Heart left ventricle (tissue), 16 donors: ENCODE data around the gene ADGRV1. TPM values are rescaled to one million over a fixed set of nuclear protein-coding genes. Genes with fewer than 3 reads are reported as not detected.

ENCODE experiments used
- ATAC-seq, 4 donors: fragments of 200-7000 bp; cut with Tn5 transposase; one replicate each; pipeline ENCODE4 v1.9.1; 2020 to 2022; ENCODE audit warnings: moderate library complexity in 4 of 4, mild to moderate bottlenecking in 3 of 4, moderate number of reproducible peaks in 1 of 4
- DNase-seq, 5 donors: peaks; one replicate each; pipeline ENCODE4 v3.0.0-alpha.2; 2020
- H3K27ac ChIP-seq, 12 donors: fragments of 200-600 bp; sonication (generic) in 4 of 12; one replicate each; pipeline versions ENCODE4 v1.5.0 to v1.8.0; 2016 to 2022; ENCODE audit warnings: mild to moderate bottlenecking in 2 of 12
- H3K27me3 ChIP-seq, 9 donors: fragments of 200-600 bp; sonication (generic) in 2 of 9; one replicate each; pipeline versions ENCODE4 v1.5.1 to v1.8.0; 2016 to 2022; ENCODE audit warnings: mild to moderate bottlenecking in 3 of 9
- H3K36me3 ChIP-seq, 9 donors: fragments of 200-600 bp; sonication (generic) in 2 of 9; one replicate each; pipeline versions ENCODE4 v1.5.0 to v1.8.0; 2018 to 2022; ENCODE audit warnings: mild to moderate bottlenecking in 2 of 9
- H3K4me1 ChIP-seq, 12 donors: fragments of 200-600 bp; sonication (generic) in 4 of 12; one replicate each; pipeline versions ENCODE4 v1.5.0 to v1.8.0; 2016 to 2022; ENCODE audit warnings: mild to moderate bottlenecking in 3 of 12
- H3K4me3 ChIP-seq, 12 donors: fragments of 200-600 bp; sonication (generic) in 4 of 12; one replicate each; pipeline versions ENCODE4 v1.5.0 to v1.8.0; 2017 to 2022; ENCODE audit warnings: mild to moderate bottlenecking in 9 of 12, moderate library complexity in 4 of 12
- H3K9me3 ChIP-seq, 12 donors: fragments of 200-600 bp; sonication (generic) in 4 of 12; one replicate each; pipeline versions ENCODE4 v1.5.0 to v1.8.0; 2016 to 2022; ENCODE audit warnings: mild to moderate bottlenecking in 1 of 12
- CTCF ChIP-seq, 12 donors: fragments of 200-600 bp; sonication (generic) in 4 of 12; IDR thresholded peaks; one replicate each; pipeline versions ENCODE4 v1.5.0 to v1.8.0; 2018 to 2022; ENCODE audit warnings: antibody characterized with exemption in 12 of 12, mild to moderate bottlenecking in 5 of 12
- POLR2A ChIP-seq, 2 donors: fragments of 450-650 bp; IDR thresholded peaks; one replicate each; pipeline ENCODE4 v1.6.1; 2017; ENCODE audit warnings: antibody characterized with exemption in 2 of 2, mild to moderate bottlenecking in 2 of 2, moderate library complexity in 2 of 2
- WGBS, 4 donors: extraction: QIAGEN DNeasy Blood & Tissue Kit in 2 of 4; methylation state at CpG; one replicate each; pipeline versions ENCODE4 v1.1.5 to v1.1.7; 2013 to 2018; 5-methylcytosine and 5-hydroxymethylcytosine counted together
- intact Hi-C, 10 donors: fragments of 100-400 bp; cut with DNase I; formaldehyde crosslinking; loops; one replicate each; pipeline versions ENCODE4 v1.11.1 to v1.14.2; 2022
- polyA plus RNA-seq, 2 donors: library from polyadenylated mRNA; stranded (reverse); fragments of 200-250 nt; gene quantifications; one replicate each; pipeline ENCODE4 v1.2.3, GENCODE V29; 2013
- total RNA-seq, 9 donors: library from RNA; depleted of rRNA in 2 of 9; stranded (reverse); fragments of >200 nt in 2 of 9; fragmentation: NEBNext Ultra II Directional in 3 of 9; extraction: Animal tissue kit (Norgen Biotek cat#: 25700) in 3 of 9; gene quantifications; one replicate each; pipeline versions ENCODE4 v1.1.0 to v1.2.4, GENCODE V29; 2016 to 2023
- donor health status: ischemic (EF 13 %, LVEDD 7.1; RV severe dilation, severe dysfunction).
- donor health status: healthy with polysubstance abuse.
- donor health status: DM: no; HTN: yes; CAD: no.
- donor health status: DM: no; HTN: no; CAD: no.
- donor health status: ischemic (EF 25% LVEDD 6.9; RV normal size, moderate dysfunction).
- donor health status: ischemic (EF 25% LVEDD 5.7; RV mildly dilated, moderate dysfunction).
- donor health status: healthy.
- donor health status: DM: yes; HTN: yes; CAD: no.
- donor health status: ischemic (EF 35%, LVEDD 5.7; RV mildly dilated, moderate dysfunction).
- donor health status: nonischemic (EF 11% LVEDD 7.7; RV severe dilation, severe dysfunction).
- donor health status: DM: yes; HTN: yes; CAD: no.
- donor health status: PGD.
- donor health status: ischemic (EF 29% LVEDD 5.4; RV normal size, mild dysfunction).
- donor health status: nonischemic (EF 23%, LVEDD 6.1; RV moderate dilation, normal function).

The ADGRV1 gene
- total and polyA plus RNA-seq, 11 donors: 0.25 to 0.29 TPM; not detected in 9

- no peak for ATAC-seq
- H3K4me3 ChIP-seq: no peak overlapping the region
- intact Hi-C loops: no loop called here
Observed at GRCh38 chr5:91016322-91016721, 457.7 kb downstream of the ADGRV1 start.

GRCh38 chr5:91016954-91017700 lies 458.5 kb downstream of the ADGRV1 start:
- Histone ChIP-seq H3K4me3 (no peak overlapping the region), H3K4me1 (no peaks in the 10 kb centered on the region), H3K27me3 (no peaks in the 10 kb centered on the region), H3K9me3 (peaks cover 0 to 10% (median 0%) of the 10 kb centered on the region in 12 donors), H3K27ac (no peak overlapping the region), H3K36me3 (no peaks in the 10 kb centered on the region)
- intact Hi-C loops: no loop called here
- DNase-seq (no peak), ATAC-seq (no peak)
- WGBS, 4 donors: 59 to 84% (median 61%) methylated on average over 4 of the region's 4 CpGs
- TF ChIP-seq POLR2A (IDR thresholded peaks at IDR 0.05) (no peak), CTCF (IDR thresholded peaks at IDR 0.05) (no peak)

More at GRCh38 chr5:91016322-91016721, 457.7 kb downstream of the ADGRV1 start:
- Histone ChIP-seq H3K27me3 (no peaks in the 10 kb centered on the region), H3K27ac (no peak overlapping the region), H3K9me3 (peaks cover 0 to 10% (median 0%) of the 10 kb centered on the region in 12 donors), H3K4me1 (no peaks in the 10 kb centered on the region), H3K36me3 (no peaks in the 10 kb centered on the region)
- no peak for DNase-seq
- 95 to 100% (median 98%) methylated on average over 1 of the region's 1 CpG for WGBS, 4 donors
- TF ChIP-seq POLR2A (IDR thresholded peaks at IDR 0.05) (no peak), CTCF (IDR thresholded peaks at IDR 0.05) (no peak)

GRCh38 chr5:91018200-91018599 lies 459.6 kb downstream of the ADGRV1 start:
- no peaks in the 10 kb centered on the region for H3K4me1 ChIP-seq
- peaks cover 0 to 10% (median 0%) of the 10 kb centered on the region in 12 donors for H3K9me3 ChIP-seq
- DNase-seq (no peak), ATAC-seq (no peak)
- intact Hi-C loops: no loop called here
- no peak for TF ChIP-seq POLR2A (IDR thresholded peaks at IDR 0.05)
- TF ChIP-seq CTCF (IDR thresholded peaks at IDR 0.05): no peak
- no peaks in the 10 kb centered on the region for H3K36me3 ChIP-seq
- no peak overlapping the region for H3K4me3 ChIP-seq
- no peak overlapping the region for H3K27ac ChIP-seq
- no peaks in the 10 kb centered on the region for H3K27me3 ChIP-seq
- WGBS, 4 donors: 42 to 56% (median 49%) methylated on average over 1 of the region's 1 CpG

GRCh38 chr5:91018712-91019371 lies 460.2 kb downstream of the ADGRV1 start:
- H3K4me3 ChIP-seq: no peak overlapping the region
- DNase-seq (no peak), ATAC-seq (no peak)
- H3K4me1 ChIP-seq: no peaks in the 10 kb centered on the region
- 48 to 92% (median 49%) methylated on average over 4 of the region's 4 CpGs for WGBS, 4 donors
- intact Hi-C loops: no loop called here
- TF ChIP-seq CTCF (IDR thresholded peaks at IDR 0.05) (no peak), POLR2A (IDR thresholded peaks at IDR 0.05) (no peak)
- no peaks in the 10 kb centered on the region for H3K27me3 ChIP-seq
- H3K9me3 ChIP-seq: peaks cover 0 to 10% (median 0%) of the 10 kb centered on the region in 12 donors
- no peaks in the 10 kb centered on the region for H3K36me3 ChIP-seq
- no peak overlapping the region for H3K27ac ChIP-seq
